ENCODE measurements around the gene FZD1.

- TF ChIP-seq CTCF (conservative IDR thresholded peaks at IDR 0.05; ENCODE audit: low read depth, low read length) (no peak), USF2 (IDR thresholded peaks at IDR 0.05; ENCODE audit: low read depth, low read length) (no peak), POLR2A (IDR thresholded peaks at IDR 0.05; ENCODE audit: low read depth, low read length) (no peak), CEBPB (IDR thresholded peaks at IDR 0.05; ENCODE audit: low read depth, low read length) (no peak), SMC3 (IDR thresholded peaks at IDR 0.05; ENCODE audit: low read depth, low read length) (no peak), CHD1 (IDR thresholded peaks at IDR 0.05; ENCODE audit: low read depth, low read length) (no peak), RAD21 (IDR thresholded peaks at IDR 0.05; ENCODE audit: low read length) (no peak), MXI1 (IDR thresholded peaks at IDR 0.05; ENCODE audit: borderline replicate concordance, low read depth, low read length) (no peak), MAFK (IDR thresholded peaks at IDR 0.05; ENCODE audit: low read depth, low read length) (no peak), RFX5 (IDR thresholded peaks at IDR 0.05; ENCODE audit: low read depth, low read length) (no peak), FOS (IDR thresholded peaks at IDR 0.05; ENCODE audit: low read depth, low read length) (no peak), BHLHE40 (IDR thresholded peaks at IDR 0.05; ENCODE audit: low read depth, low read length) (no peak), MAZ (IDR thresholded peaks at IDR 0.05; ENCODE audit: borderline replicate concordance, low read depth, low read length) (no peak)
Measured at GRCh38 chr7:91235211-91235832, 28.9 kb upstream of the FZD1 start.
